HFFc6 (cell line): ENCODE data around the gene SCN4A. TPM values are rescaled to one million over a fixed set of nuclear protein-coding genes. Genes with fewer than 3 reads are reported as not detected.

ENCODE experiments used
- DNase-seq: peaks from one replicate; pipeline ENCODE4 v3.0.0-alpha.2; 2018
- H3K27ac Mint-ChIP-seq: 2 replicates; pipeline ENCODE4 v1.8.0; 2020; ENCODE audit warnings: mild to moderate bottlenecking, mixed read lengths
- H3K27me3 Mint-ChIP-seq: 2 replicates; pipeline ENCODE4 v1.8.0; 2021; ENCODE audit warnings: mild to moderate bottlenecking, moderate library complexity, mixed read lengths; ENCODE audit not compliant: insufficient read depth
- H3K36me3 Mint-ChIP-seq: 2 replicates; pipeline ENCODE4 v1.8.0; 2021; ENCODE audit warnings: low read depth, mixed read lengths
- H3K4me1 Mint-ChIP-seq: 2 replicates; pipeline ENCODE4 v1.8.0; 2020; ENCODE audit warnings: low read depth, mixed read lengths
- H3K4me3 Mint-ChIP-seq: 2 replicates; pipeline ENCODE4 v1.8.0; 2020; ENCODE audit warnings: mild to moderate bottlenecking, moderate library complexity, mixed read lengths
- H3K9me3 Mint-ChIP-seq: 2 replicates; pipeline ENCODE4 v1.8.0; 2020; ENCODE audit warnings: mild to moderate bottlenecking, mixed read lengths
- total RNA-seq, 6 experiments: library from RNA; stranded (reverse); fragmentation: NEBNext Ultra II Directional; extraction: Animal tissue kit (Norgen Biotek cat#: 25700); gene quantifications; 2 replicates in 1 of 6; 3 replicates in 5 of 6; pipeline ENCODE4 v1.2.3, GENCODE V29; 2021
- TF ChIP-seq, protein P1 (sequence below): fragments of 200-600 bp; sonication (generic); IDR thresholded peaks from 2 replicates; pipeline ENCODE4 v1.5.0; 2021; ENCODE audit warnings: antibody characterized with exemption, mild to moderate bottlenecking

Gene SCN4A
- total RNA-seq, 6 experiments from 2014 or later: not detected

DNA sequence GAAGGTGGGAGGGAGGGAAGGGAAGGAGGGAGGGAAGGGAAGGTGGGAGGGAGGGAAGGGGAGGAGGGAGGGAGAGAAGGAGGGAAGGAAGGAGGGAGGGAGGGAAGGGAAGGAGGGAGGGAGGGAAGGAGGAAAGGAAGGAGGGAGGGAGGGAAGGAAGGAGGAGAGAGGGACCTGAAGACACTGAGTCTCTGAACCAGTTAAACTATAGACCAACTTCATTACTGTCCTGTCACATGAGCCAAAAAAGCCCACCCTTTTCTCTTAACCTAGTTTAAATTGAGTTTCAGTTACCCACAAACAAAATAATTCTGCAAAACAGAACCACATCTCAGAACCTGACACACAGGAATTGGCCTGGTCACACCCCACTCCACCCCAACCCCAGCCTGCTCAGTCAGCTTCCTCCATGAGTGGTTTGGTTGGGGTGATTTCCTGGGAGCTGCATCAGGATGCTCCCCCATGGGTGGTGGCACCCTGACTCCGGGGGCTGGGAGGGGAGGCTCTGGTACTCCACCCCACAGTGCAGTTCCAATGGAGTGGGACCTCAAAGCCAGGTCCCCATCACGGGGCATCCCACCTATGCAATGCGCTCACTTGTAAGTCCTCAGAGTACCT is 20.8 kb upstream of the SCN4A start:
- Mint-ChIP-seq H3K27me3 (peaks cover 50% of the 10 kb centered on the region), H3K9me3 (no peaks in the 10 kb centered on the region), H3K4me1 (no peaks in the 10 kb centered on the region), H3K36me3 (no peaks in the 10 kb centered on the region), H3K27ac (no peak overlapping the region), H3K4me3 (no peak overlapping the region)
- TF ChIP-seq, protein P1, sequence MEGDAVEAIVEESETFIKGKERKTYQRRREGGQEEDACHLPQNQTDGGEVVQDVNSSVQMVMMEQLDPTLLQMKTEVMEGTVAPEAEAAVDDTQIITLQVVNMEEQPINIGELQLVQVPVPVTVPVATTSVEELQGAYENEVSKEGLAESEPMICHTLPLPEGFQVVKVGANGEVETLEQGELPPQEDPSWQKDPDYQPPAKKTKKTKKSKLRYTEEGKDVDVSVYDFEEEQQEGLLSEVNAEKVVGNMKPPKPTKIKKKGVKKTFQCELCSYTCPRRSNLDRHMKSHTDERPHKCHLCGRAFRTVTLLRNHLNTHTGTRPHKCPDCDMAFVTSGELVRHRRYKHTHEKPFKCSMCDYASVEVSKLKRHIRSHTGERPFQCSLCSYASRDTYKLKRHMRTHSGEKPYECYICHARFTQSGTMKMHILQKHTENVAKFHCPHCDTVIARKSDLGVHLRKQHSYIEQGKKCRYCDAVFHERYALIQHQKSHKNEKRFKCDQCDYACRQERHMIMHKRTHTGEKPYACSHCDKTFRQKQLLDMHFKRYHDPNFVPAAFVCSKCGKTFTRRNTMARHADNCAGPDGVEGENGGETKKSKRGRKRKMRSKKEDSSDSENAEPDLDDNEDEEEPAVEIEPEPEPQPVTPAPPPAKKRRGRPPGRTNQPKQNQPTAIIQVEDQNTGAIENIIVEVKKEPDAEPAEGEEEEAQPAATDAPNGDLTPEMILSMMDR: no peak
- DNase-seq: no peak

DNA sequence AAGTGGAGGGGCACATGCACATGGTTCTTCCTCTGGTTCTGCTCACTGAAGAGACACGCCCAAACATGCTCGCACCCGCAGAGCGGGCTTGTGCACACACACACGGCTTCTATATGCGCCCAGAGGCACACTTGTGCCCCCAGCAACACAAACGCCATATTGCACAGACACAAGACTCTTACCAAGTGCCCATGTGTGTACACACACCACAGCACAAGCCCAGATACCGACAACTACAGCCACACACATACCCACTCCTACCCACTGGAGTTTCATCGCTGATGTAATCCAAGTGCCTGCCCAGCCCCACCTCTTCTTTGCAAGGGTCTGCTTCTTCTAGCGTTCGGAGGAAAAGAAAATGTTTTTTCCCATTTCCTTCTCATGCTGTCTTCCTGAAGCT is 18.9 kb upstream of the SCN4A start:
- Mint-ChIP-seq H3K27me3 (peaks cover 37% of the 10 kb centered on the region), H3K4me1 (no peaks in the 10 kb centered on the region), H3K36me3 (no peaks in the 10 kb centered on the region), H3K4me3 (no peak overlapping the region), H3K27ac (no peak overlapping the region), H3K9me3 (no peaks in the 10 kb centered on the region)
- DNase-seq: no peak
- TF ChIP-seq, protein P1: no peak

DNA sequence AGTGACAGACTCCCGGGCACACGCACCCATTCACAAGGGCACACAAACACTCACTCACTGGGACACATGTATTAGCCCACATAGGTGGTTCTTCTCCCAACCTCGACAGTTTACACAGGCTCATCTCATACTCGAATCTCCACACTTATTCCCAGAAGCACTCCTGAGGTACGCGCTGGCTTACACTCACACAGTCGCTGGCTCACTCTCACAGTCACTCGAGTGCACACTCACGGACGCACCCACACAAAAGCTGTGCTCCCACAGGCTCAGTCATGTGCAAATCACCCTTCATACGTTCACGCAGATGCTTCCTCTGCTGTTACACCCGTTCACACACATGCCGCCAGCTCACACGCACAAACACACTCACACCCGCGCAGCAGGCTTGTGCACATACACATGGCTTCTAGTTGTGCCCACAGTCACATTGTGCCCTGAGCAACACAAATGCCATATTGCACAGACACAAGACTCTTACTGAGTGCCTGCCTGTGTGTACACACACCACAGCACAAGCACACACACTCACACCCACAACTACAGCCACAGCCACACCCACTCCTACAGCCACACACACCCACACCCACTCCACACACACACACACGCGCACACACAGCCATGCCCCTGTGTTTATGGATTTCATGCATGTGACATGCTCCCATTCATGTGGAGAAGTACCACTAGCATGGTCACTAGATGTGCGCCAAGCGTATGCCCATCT is 17.1 kb upstream of the SCN4A start:
- peaks cover 26% of the 10 kb centered on the region for H3K27me3 Mint-ChIP-seq
- H3K27ac Mint-ChIP-seq: no peak overlapping the region
- H3K4me3 Mint-ChIP-seq: no peak overlapping the region
- TF ChIP-seq, protein P1: no peak
- H3K9me3 Mint-ChIP-seq: no peaks in the 10 kb centered on the region
- no peak for DNase-seq
- H3K4me1 Mint-ChIP-seq: peaks cover 12% of the 10 kb centered on the region
- no peaks in the 10 kb centered on the region for H3K36me3 Mint-ChIP-seq

DNA sequence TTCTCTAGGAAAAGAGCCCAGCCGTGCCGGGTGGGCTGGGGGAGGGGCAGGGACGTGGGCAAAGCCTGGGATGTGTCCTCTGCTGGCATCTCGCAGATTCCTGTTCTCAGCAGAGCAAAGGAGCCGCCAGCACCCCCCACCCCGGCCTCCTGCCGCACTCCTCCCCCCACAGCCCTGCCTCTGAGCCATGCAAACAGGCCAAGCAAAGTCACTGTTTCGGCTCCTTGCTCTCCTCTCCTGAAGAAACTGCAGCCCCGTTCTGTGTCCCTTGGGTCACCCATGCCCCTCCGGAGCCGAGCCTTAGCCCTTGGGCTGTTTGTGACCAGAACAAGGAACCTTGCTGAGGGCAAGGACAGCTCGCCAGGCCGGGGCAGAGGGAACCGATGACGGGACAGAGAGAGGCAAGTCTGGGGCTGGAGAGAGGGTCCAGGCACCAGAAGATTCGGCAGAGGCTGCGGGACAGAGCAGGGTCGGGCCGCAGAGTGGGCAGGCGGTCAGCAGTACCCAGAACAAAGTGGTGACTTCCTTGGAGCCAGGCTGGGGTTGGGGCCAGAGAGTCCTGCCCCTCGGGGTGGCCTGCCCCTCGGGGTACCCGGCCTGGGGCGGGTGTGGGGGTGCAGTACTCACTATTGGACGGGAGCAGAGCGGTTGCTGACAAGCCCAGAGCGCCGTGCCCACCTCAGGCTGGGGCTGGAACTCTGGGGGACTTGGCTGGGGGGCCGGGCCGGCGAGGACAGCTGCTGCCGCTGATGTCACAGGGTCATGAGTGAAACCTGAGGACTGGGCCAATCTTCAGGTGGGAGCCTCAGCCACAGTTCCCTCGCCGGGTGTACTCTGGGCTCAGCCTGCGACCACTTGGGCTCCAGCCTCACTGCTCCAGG is 16.3 kb upstream of the SCN4A start:
- DNase-seq: no peak
- H3K4me1 Mint-ChIP-seq: peaks cover 18% of the 10 kb centered on the region
- H3K27ac Mint-ChIP-seq: no peak overlapping the region
- TF ChIP-seq, protein P1: no peak
- H3K4me3 Mint-ChIP-seq: no peak overlapping the region
- no peaks in the 10 kb centered on the region for H3K9me3 Mint-ChIP-seq
- no peaks in the 10 kb centered on the region for H3K36me3 Mint-ChIP-seq
- peaks cover 23% of the 10 kb centered on the region for H3K27me3 Mint-ChIP-seq

DNA sequence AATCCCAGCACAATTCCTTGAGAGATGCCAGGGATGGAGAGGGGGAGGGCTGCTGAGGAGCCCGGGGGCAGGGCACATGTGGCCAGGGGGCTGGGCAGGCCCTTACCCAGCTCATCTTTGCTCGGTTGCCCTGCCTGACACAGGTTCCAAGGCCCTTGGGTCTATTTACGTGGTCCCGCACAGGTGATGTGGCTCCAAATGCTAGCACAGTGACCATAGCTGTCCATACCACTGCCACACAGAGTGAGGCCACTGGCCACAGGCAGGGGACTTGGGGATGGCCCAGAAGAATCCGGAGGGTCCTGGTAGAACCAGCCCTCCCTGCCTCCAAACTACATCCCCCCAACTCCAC is 15.4 kb upstream of the SCN4A start:
- Mint-ChIP-seq H3K36me3 (no peaks in the 10 kb centered on the region; the same call in 1 of the 2 replicates), H3K27me3 (peaks cover 23% of the 10 kb centered on the region), H3K4me3 (no peak overlapping the region), H3K27ac (no peak overlapping the region), H3K4me1 (peaks cover 19% of the 10 kb centered on the region), H3K9me3 (no peaks in the 10 kb centered on the region)
- TF ChIP-seq, protein P1: no peak
- DNase-seq: no peak
